Epidermal melanocyte (primary cell): ENCODE data around the gene YWHAB.

Experiments used
- DNase-seq: peaks from one replicate; pipeline ENCODE4 v3.0.0; 2011; ENCODE audit warnings: low spot score; ENCODE audit not compliant: insufficient read length

Gene YWHAB

GRCh38 chr20:44950368-44950767, 64.9 kb downstream of the YWHAB start:
- no peak for DNase-seq

- no peak for DNase-seq
These were observed 67.2 kb downstream of the YWHAB start for GRCh38 chr20:44952731-44953130.

- no peak for DNase-seq
These were observed 68.7 kb downstream of the YWHAB start for GRCh38 chr20:44954211-44954610.

DNA sequence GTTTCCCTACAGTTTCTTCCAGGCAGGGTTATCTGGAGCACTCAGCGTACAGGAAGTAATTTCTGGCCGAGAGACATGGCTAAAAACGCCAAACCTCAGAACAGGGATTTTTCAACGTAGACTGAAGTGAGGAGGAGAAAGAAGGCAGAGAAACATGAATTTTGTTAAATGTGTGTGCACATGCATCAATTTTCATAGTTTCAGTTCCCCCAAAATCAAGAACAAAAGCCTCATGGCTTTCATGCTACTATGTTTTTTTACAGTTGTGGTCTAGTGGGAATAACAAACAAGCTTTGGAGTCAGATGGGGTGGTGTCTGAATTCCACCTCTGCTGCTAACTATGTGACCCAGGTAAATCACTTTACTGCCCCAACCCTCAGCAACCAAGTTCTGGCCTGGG, 69.8 kb downstream of the YWHAB start:
- DNase-seq: no peak

DNA sequence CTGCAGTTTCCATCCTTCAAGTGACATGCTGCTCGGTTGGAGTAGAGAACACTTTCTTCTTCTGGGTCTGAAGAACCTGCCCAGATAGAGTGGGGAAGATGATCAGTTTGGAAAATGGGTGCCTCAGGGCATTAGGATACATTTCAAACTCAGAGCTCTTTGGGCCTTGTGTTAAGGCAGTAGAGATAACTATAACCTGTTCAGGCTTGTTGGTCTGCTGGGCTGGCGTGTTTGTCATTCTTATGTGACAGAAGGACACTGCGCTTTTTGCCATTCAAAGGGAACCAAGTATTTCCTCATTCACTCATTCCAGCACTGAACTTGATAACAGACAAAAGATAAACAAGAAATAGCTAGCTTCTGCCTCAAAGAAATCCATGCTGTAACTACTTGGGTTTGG, 70.9 kb downstream of the YWHAB start:
- DNase-seq: no peak
